Measurements from ENCODE around the gene P3R3URF. TPM values are rescaled to one million over a fixed set of nuclear protein-coding genes. Genes with fewer than 3 reads are reported as not detected.

Gene P3R3URF
- not detected for total RNA-seq

GRCh38 chr1:46176211-46176865 lies at the start of gene P3R3URF:
P3R3URF (minus strand) TSS chr1:46176488; CDS start chr1:46176471, 17 bp downstream.

GRCh38 chr1:46197964-46198811 lies 21.9 kb upstream of the P3R3URF start, which contains the start of gene POMGNT1:
POMGNT1 (minus strand) TSS chr1:46198434; CDS start chr1:46197821, 613 bp downstream.

GRCh38 chr1:46174448-46175231 lies 1.6 kb downstream of the P3R3URF start, which contains the start of gene TSPAN1:
TSPAN1 (plus strand) TSS chr1:46175087; CDS start chr1:46181108, 6,021 bp downstream.

GRCh38 chr1:46132529-46133180 lies 43.6 kb downstream of the P3R3URF start, which contains the start of gene PIK3R3:
PIK3R3 (minus strand) TSS chr1:46132629; CDS start chr1:46131952, 677 bp downstream.

Small RNAs within 50 kb of the gene (small RNA-seq; reads per million reads assigned to genes)
- gene AL672043.1 (ENCODE audit: low replicate concordance) = not detected

Other genes starting within 250 kb of the P3R3URF start
- gene PIK3R3, start 43.9 kb downstream of the P3R3URF start, total RNA-seq = 32.6 TPM
- not detected for gene TSPAN1, start 1.4 kb downstream of the P3R3URF start, total RNA-seq
- 53.5 TPM for gene POMGNT1, start 21.9 kb upstream of the P3R3URF start, total RNA-seq
- gene LURAP1, start 26.8 kb upstream of the P3R3URF start, total RNA-seq = 4.7 TPM
- 1.9 TPM for gene RAD54L, start 71.3 kb upstream of the P3R3URF start, total RNA-seq
- 63.2 TPM for gene LRRC41, start 127.1 kb upstream of the P3R3URF start, total RNA-seq
- 177 TPM for gene UQCRH, start 127.2 kb upstream of the P3R3URF start, total RNA-seq
- gene NSUN4, start 164.3 kb upstream of the P3R3URF start, total RNA-seq = 18.2 TPM
- gene FAAH, start 217.8 kb upstream of the P3R3URF start, total RNA-seq = 36.0 TPM